Measurements from ENCODE around the gene TRAF4. TPM values are rescaled to one million over a fixed set of nuclear protein-coding genes. Genes with fewer than 3 reads are reported as not detected.

TRAF4 gene
- total and polyA plus RNA-seq, 9 of the 15 experiments (the other 6 are each of a cell fraction or from before 2014, with no cell fraction given) = 2.4 to 147 (median 72.4) TPM

DNA sequence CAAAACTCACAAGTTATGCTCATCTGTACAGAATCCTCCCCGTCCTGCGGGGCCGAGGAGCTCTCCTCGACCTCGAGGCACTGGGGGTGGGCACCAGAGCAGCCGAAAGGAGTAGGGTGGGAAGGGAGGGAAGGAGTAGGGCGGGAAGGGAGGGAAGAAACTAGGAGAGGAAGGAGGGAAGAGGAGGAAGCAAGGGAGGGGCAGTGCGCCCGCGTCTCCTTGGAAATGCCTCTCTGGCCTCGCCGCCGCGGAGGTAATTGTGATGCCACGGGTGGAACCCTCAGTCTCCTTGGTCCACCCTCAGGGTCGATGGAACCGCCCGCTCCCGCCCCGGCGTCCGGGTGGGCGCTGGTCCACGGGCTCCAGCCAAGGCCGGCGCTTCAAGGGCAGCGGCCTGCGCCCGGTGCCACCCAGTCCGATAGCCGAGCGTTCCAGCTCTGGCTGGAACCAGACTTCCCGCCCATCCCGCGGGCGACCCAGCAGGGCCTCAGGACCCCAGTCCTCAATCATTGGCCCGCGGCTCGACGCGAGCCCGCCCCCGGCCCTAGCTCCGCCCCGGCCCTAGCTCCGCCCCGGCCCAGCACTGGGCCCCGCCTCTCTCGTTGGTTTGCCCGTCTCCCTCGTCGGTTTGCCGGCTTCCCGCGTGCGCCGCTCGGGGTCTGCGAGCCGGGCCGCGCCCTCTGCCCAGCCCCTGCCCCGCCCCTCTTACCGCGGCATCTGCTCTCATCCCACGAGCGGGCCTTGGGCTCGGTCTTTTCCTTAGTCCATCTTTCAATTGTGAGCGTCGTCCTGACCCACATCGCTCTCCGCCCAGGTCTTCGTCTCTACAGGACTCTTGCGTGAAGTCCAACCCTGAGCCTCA lies 32.7 kb upstream of the TRAF4 start (continued):
- TF ChIP-seq KLF16 (IDR thresholded peaks at IDR 0.05) (no peak), ILF3 (IDR thresholded peaks at IDR 0.05; ENCODE audit: borderline replicate concordance) (no peak), ZNF143 (CRISPR knock-in tag; IDR thresholded peaks at IDR 0.05) (no peak), SAP30 (IDR thresholded peaks at IDR 0.05; ENCODE audit: borderline replicate concordance, insufficient read depth, low read depth, low read length, poor library complexity, severe bottlenecking) (peak; percentile 11), NR2F6 (CRISPR knock-in tag; IDR thresholded peaks at IDR 0.05) (0 out of 2 replicates have a peak, but pooled peaks have one; percentile 50), CTBP1 (IDR thresholded peaks at IDR 0.05; ENCODE audit: borderline replicate concordance) (peak; percentile 90; the same call in 1 of the 2 replicates), ZNF324 (CRISPR knock-in tag; IDR thresholded peaks at IDR 0.05) (no peak), KAT2B (IDR thresholded peaks at IDR 0.05; ENCODE audit: low read depth, low read length) (no peak), ATF1 (CRISPR knock-in tag; IDR thresholded peaks at IDR 0.05) (no peak), ATF1 (tag; IDR thresholded peaks at IDR 0.05) (peak; percentile 79), ZNF408 (CRISPR knock-in tag; IDR thresholded peaks at IDR 0.05; ENCODE audit: low read depth) (no peak), MTF1 (CRISPR knock-in tag; IDR thresholded peaks at IDR 0.05; ENCODE audit: borderline replicate concordance) (no peak), NR3C1 (CRISPR knock-in tag; IDR thresholded peaks at IDR 0.05) (no peak), ZNF197 (CRISPR knock-in tag; IDR thresholded peaks at IDR 0.05; ENCODE audit: low read depth) (no peak), BACH1 (tag; IDR thresholded peaks at IDR 0.05) (no peak), NUFIP1 (IDR thresholded peaks at IDR 0.05; ENCODE audit: partially characterized antibody) (no peak)
- TF ChIP-seq, protein P1, sequence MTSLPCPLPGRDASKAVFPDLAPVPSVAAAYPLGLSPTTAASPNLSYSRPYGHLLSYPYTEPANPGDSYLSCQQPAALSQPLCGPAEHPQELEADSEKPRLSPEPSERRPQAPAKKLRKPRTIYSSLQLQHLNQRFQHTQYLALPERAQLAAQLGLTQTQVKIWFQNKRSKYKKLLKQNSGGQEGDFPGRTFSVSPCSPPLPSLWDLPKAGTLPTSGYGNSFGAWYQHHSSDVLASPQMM (CRISPR knock-in tag; IDR thresholded peaks at IDR 0.05) = no peak
- TF ChIP-seq, protein P2, sequence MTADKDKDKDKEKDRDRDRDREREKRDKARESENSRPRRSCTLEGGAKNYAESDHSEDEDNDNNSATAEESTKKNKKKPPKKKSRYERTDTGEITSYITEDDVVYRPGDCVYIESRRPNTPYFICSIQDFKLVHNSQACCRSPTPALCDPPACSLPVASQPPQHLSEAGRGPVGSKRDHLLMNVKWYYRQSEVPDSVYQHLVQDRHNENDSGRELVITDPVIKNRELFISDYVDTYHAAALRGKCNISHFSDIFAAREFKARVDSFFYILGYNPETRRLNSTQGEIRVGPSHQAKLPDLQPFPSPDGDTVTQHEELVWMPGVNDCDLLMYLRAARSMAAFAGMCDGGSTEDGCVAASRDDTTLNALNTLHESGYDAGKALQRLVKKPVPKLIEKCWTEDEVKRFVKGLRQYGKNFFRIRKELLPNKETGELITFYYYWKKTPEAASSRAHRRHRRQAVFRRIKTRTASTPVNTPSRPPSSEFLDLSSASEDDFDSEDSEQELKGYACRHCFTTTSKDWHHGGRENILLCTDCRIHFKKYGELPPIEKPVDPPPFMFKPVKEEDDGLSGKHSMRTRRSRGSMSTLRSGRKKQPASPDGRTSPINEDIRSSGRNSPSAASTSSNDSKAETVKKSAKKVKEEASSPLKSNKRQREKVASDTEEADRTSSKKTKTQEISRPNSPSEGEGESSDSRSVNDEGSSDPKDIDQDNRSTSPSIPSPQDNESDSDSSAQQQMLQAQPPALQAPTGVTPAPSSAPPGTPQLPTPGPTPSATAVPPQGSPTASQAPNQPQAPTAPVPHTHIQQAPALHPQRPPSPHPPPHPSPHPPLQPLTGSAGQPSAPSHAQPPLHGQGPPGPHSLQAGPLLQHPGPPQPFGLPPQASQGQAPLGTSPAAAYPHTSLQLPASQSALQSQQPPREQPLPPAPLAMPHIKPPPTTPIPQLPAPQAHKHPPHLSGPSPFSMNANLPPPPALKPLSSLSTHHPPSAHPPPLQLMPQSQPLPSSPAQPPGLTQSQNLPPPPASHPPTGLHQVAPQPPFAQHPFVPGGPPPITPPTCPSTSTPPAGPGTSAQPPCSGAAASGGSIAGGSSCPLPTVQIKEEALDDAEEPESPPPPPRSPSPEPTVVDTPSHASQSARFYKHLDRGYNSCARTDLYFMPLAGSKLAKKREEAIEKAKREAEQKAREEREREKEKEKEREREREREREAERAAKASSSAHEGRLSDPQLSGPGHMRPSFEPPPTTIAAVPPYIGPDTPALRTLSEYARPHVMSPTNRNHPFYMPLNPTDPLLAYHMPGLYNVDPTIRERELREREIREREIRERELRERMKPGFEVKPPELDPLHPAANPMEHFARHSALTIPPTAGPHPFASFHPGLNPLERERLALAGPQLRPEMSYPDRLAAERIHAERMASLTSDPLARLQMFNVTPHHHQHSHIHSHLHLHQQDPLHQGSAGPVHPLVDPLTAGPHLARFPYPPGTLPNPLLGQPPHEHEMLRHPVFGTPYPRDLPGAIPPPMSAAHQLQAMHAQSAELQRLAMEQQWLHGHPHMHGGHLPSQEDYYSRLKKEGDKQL (CRISPR knock-in tag; IDR thresholded peaks at IDR 0.05; ENCODE audit: borderline replicate concordance) = no peak
- TF ChIP-seq, protein P3, sequence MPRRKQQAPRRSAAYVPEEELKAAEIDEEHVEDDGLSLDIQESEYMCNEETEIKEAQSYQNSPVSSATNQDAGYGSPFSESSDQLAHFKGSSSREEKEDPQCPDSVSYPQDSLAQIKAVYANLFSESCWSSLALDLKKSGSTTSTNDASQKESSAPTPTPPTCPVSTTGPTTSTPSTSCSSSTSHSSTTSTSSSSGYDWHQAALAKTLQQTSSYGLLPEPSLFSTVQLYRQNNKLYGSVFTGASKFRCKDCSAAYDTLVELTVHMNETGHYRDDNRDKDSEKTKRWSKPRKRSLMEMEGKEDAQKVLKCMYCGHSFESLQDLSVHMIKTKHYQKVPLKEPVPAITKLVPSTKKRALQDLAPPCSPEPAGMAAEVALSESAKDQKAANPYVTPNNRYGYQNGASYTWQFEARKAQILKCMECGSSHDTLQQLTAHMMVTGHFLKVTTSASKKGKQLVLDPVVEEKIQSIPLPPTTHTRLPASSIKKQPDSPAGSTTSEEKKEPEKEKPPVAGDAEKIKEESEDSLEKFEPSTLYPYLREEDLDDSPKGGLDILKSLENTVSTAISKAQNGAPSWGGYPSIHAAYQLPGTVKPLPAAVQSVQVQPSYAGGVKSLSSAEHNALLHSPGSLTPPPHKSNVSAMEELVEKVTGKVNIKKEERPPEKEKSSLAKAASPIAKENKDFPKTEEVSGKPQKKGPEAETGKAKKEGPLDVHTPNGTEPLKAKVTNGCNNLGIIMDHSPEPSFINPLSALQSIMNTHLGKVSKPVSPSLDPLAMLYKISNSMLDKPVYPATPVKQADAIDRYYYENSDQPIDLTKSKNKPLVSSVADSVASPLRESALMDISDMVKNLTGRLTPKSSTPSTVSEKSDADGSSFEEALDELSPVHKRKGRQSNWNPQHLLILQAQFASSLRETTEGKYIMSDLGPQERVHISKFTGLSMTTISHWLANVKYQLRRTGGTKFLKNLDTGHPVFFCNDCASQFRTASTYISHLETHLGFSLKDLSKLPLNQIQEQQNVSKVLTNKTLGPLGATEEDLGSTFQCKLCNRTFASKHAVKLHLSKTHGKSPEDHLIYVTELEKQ (CRISPR knock-in tag; IDR thresholded peaks at IDR 0.05) = no peak

All from K562 (cell line).